Hepatocyte (in vitro differentiated cells): ENCODE measurements around the gene CDH26. TPM values are rescaled to one million over a fixed set of nuclear protein-coding genes. Genes with fewer than 3 reads are reported as not detected.

Source experiments
- DNase-seq: peaks from one replicate; pipeline ENCODE4 v3.0.0-alpha.2; 2016; ENCODE audit warnings: low spot score
- H2AFZ ChIP-seq: fragments of 200-600 bp; sonication (generic); 2 replicates; pipeline ENCODE4 v1.6.0; 2016; ENCODE audit warnings: antibody characterized with exemption, mild to moderate bottlenecking
- H3K27ac ChIP-seq: fragments of 200-600 bp; sonication (generic); 2 replicates; pipeline ENCODE4 v1.5.1; 2016; ENCODE audit warnings: mild to moderate bottlenecking
- H3K27me3 ChIP-seq: fragments of 200-600 bp; sonication (generic); 2 replicates; pipeline ENCODE4 v1.6.1; 2016
- H3K36me3 ChIP-seq: fragments of 200-600 bp; sonication (generic); replicated peaks from 2 replicates; pipeline ENCODE4 v1.5.1; 2016; ENCODE audit warnings: low read depth; ENCODE audit not compliant: insufficient read depth
- H3K4me1 ChIP-seq: fragments of 200-600 bp; sonication (generic); 2 replicates; pipeline ENCODE4 v1.5.1; 2016; ENCODE audit warnings: mild to moderate bottlenecking, moderate library complexity; ENCODE audit not compliant: insufficient read depth
- H3K4me2 ChIP-seq: fragments of 200-600 bp; sonication (generic); 2 replicates; pipeline ENCODE4 v1.6.0; 2016
- H3K4me3 ChIP-seq: fragments of 200-600 bp; sonication (generic); 2 replicates; pipeline ENCODE4 v1.5.1; 2016; ENCODE audit warnings: mild to moderate bottlenecking
- H3K79me2 ChIP-seq: fragments of 200-600 bp; sonication (generic); 2 replicates; pipeline ENCODE4 v1.6.0; 2017; ENCODE audit warnings: mild to moderate bottlenecking
- H3K9me2 ChIP-seq: fragments of 200-600 bp; sonication (generic); replicated peaks from 2 replicates; pipeline ENCODE4 v1.6.0; 2017; ENCODE audit warnings: mild to moderate bottlenecking; ENCODE audit not compliant: insufficient read depth
- H3K9me3 ChIP-seq: fragments of 200-600 bp; sonication (generic); 2 replicates; pipeline ENCODE4 v1.5.1; 2016; ENCODE audit warnings: low read depth, mild to moderate bottlenecking
- H4K20me1 ChIP-seq: fragments of 200-600 bp; sonication (generic); 2 replicates; pipeline ENCODE4 v1.6.0; 2016; ENCODE audit warnings: mild to moderate bottlenecking; ENCODE audit not compliant: insufficient read depth, poor library complexity, severe bottlenecking
- CTCF ChIP-seq: fragments of 200-600 bp; sonication (generic); IDR thresholded peaks from 2 replicates; pipeline ENCODE4 v1.5.1; 2016; ENCODE audit warnings: antibody characterized with exemption, mild to moderate bottlenecking; ENCODE audit not compliant: poor library complexity
- EZH2 ChIP-seq: fragments of 200-600 bp; sonication (generic); IDR thresholded peaks from 2 replicates; pipeline ENCODE4 v1.6.1; 2016; ENCODE audit warnings: antibody characterized with exemption, mild to moderate bottlenecking, borderline replicate concordance
- EZH2phosphoT487 ChIP-seq: fragments of 200-600 bp; sonication (generic); IDR thresholded peaks from one replicate; pipeline ENCODE4 v1.6.1; 2018; ENCODE audit warnings: antibody characterized with exemption, mild to moderate bottlenecking, low read depth, moderate library complexity; ENCODE audit not compliant: unreplicated experiment, severe bottlenecking
- WGBS: methylation state at CpG from one replicate; pipeline ENCODE4 v1.1.6; 2016; ENCODE audit warnings: low lambda C conversion rate; ENCODE audit errors: missing lambda C conversion rate; 5-methylcytosine and 5-hydroxymethylcytosine counted together
- polyA plus RNA-seq: library from polyadenylated mRNA; unstranded; fragments of >200 nt; fragmentation: Nextera tagmentation; extraction: Ambion mirVana; gene quantifications from 2 replicates; pipeline ENCODE4 v1.2.1, GENCODE V29; 2016
- total RNA-seq: library from RNA; depleted of rRNA; stranded (reverse); fragments of >200 nt; gene quantifications from 2 replicates; pipeline ENCODE4 v1.2.3, GENCODE V29; 2014

The CDH26 gene
- total RNA-seq (0.88 and 2.2 TPM in 2 replicates), polyA plus RNA-seq (0.96 and 2.3 TPM in 2 replicates)

- H2AFZ ChIP-seq: no peak within 1 kb of the TSS
- no peaks in the 10 kb centered on the region for H3K27me3 ChIP-seq
- H3K9me2 ChIP-seq: no peaks in the 10 kb centered on the region
- WGBS: 50% methylated on average over 5 of the region's 5 CpGs
- H3K9me3 ChIP-seq: no peaks in the 10 kb centered on the region
- peaks cover 5% of the 10 kb centered on the region for H3K4me1 ChIP-seq
- DNase-seq: no peak
- H3K79me2 ChIP-seq: no peaks in the 10 kb centered on the region
- no peak within 1 kb of the TSS for H3K4me3 ChIP-seq
- H3K4me2 ChIP-seq: peak within 1 kb of the TSS; percentile 62
- H3K27ac ChIP-seq: no peak within 1 kb of the TSS
- no peaks in the 10 kb centered on the region for H4K20me1 ChIP-seq
- H3K36me3 ChIP-seq: no peaks in the 10 kb centered on the region
- TF ChIP-seq CTCF: no peak
Measured at GRCh38 chr20:59958123-59958522, at the start of gene CDH26. Gene CDH26 (plus strand): TSS chr20:59958423. CDS start chr20:59958727, 304 bp downstream.

GRCh38 chr20:59908855-59909254 lies 49.4 kb upstream of the CDH26 start:
- no peaks in the 10 kb centered on the region for H3K79me2 ChIP-seq
- TF ChIP-seq CTCF (no peak), EZH2phosphoT487 (no peak), EZH2 (no peak)
- H3K4me3 ChIP-seq: no peak overlapping the region
- H3K9me2 ChIP-seq: no peaks in the 10 kb centered on the region
- H4K20me1 ChIP-seq: no peaks in the 10 kb centered on the region
- no peaks in the 10 kb centered on the region for H3K27me3 ChIP-seq
- no peaks in the 10 kb centered on the region for H3K36me3 ChIP-seq
- H3K27ac ChIP-seq: no peak overlapping the region
- no peak overlapping the region for H2AFZ ChIP-seq
- H3K4me1 ChIP-seq: no peaks in the 10 kb centered on the region
- H3K9me3 ChIP-seq: no peaks in the 10 kb centered on the region
- 69% methylated on average over 5 of the region's 5 CpGs for WGBS
- H3K4me2 ChIP-seq: no peak overlapping the region
- no peak for DNase-seq

DNA sequence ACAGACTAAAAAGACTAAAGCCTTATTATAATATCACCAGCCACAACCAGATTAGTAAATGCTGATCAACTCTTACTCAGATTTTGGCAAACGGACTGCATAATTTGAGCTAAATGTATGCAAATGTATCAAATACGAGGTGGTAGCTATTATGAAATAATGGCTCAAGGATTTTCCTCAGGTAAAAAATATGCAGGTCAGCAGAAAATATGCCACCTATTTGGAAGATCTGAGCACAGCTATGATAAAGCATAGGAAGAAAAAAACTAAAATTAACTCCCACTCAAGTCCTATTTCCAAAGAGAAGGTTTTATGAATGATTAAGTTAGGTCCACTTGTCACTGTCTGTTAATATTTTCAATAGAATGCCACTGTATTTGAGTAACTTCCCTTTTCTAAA lies 47.2 kb upstream of the CDH26 start:
- Histone ChIP-seq H4K20me1 (no peaks in the 10 kb centered on the region), H3K36me3 (no peaks in the 10 kb centered on the region), H3K4me1 (no peaks in the 10 kb centered on the region), H3K9me3 (no peaks in the 10 kb centered on the region), H3K27ac (no peak overlapping the region), H3K9me2 (no peaks in the 10 kb centered on the region), H2AFZ (no peak overlapping the region), H3K27me3 (no peaks in the 10 kb centered on the region), H3K4me2 (no peak overlapping the region), H3K4me3 (no peak overlapping the region), H3K79me2 (no peaks in the 10 kb centered on the region)
- no peak for DNase-seq
- TF ChIP-seq EZH2phosphoT487 (no peak), CTCF (no peak), EZH2 (no peak)
- 84% methylated on average over 2 of the region's 2 CpGs for WGBS

DNA sequence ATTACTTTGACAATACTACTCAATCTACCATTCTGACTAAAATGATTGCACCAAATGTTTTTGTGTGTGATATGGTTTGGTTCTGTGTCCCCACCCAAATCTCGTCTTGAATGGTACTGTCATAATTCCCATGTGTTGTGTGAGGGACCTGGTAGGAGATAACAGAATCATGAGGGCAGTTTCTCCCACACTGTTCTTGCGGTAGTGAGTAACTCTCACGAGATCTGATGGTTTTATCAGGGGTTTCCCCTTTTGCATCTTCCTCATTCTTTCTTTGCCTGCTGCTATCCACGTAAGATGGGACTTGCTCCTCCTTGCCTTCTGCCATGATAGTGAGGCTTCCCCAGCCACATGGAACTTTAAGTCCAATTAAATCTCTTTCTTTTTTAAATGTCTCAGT lies 45.6 kb upstream of the CDH26 start:
- no peak overlapping the region for H3K27ac ChIP-seq
- no peaks in the 10 kb centered on the region for H4K20me1 ChIP-seq
- H3K4me1 ChIP-seq: no peaks in the 10 kb centered on the region
- no peak overlapping the region for H3K4me2 ChIP-seq
- H3K9me2 ChIP-seq: no peaks in the 10 kb centered on the region
- DNase-seq: no peak
- no peak overlapping the region for H2AFZ ChIP-seq
- no peaks in the 10 kb centered on the region for H3K36me3 ChIP-seq
- WGBS: 70% methylated on average over 4 of the region's 4 CpGs
- no peaks in the 10 kb centered on the region for H3K9me3 ChIP-seq
- H3K27me3 ChIP-seq: no peaks in the 10 kb centered on the region
- TF ChIP-seq CTCF (no peak), EZH2phosphoT487 (no peak), EZH2 (no peak)
- no peak overlapping the region for H3K4me3 ChIP-seq
- no peaks in the 10 kb centered on the region for H3K79me2 ChIP-seq
